Gastroesophageal sphincter (tissue), 4 donors: ENCODE data around the gene GALNT18. TPM values are rescaled to one million over a fixed set of nuclear protein-coding genes. Genes with fewer than 3 reads are reported as not detected.

Experiments used
- ATAC-seq: fragments of 150-250 bp; one replicate; pipeline ENCODE4 v1.9.1; 2016; ENCODE audit warnings: mild to moderate bottlenecking, moderate library complexity
- H3K27ac ChIP-seq, 4 donors: fragments of 200-600 bp; sonication (generic) in 3 of 4; 1 replicate in 3 of 4; 2 replicates in 1 of 4; pipeline ENCODE4 v1.5.1; 2016 to 2019
- H3K27me3 ChIP-seq: fragments of 200-600 bp; sonication (generic); one replicate; pipeline ENCODE4 v1.5.1; 2019
- H3K36me3 ChIP-seq, 2 donors: fragments of 200-600 bp; sonication (generic); one replicate each; pipeline ENCODE4 v1.5.1; 2019; ENCODE audit warnings: control low read depth in 1 of 2
- H3K4me1 ChIP-seq, 3 donors: fragments of 200-600 bp; sonication (generic); 1 replicate in 2 of 3; 2 replicates in 1 of 3; pipeline ENCODE4 v1.5.1; 2016 to 2019; ENCODE audit warnings: control low read depth in 2 of 3
- H3K4me3 ChIP-seq, 2 donors: fragments of 200-600 bp; sonication (generic); one replicate each; pipeline ENCODE4 v1.5.1; 2019; ENCODE audit warnings: mild to moderate bottlenecking in 1 of 2, moderate library complexity in 1 of 2
- H3K9me3 ChIP-seq, 3 donors: fragments of 200-600 bp; sonication (generic); one replicate each; pipeline ENCODE4 v1.5.1; 2017 to 2019; ENCODE audit warnings: control low read depth in 2 of 3
- CTCF ChIP-seq, 4 experiments: fragments of 200-600 bp in 2 of 4; fragments of 450-650 bp in 2 of 4; sonication (generic) in 1 of 4; IDR thresholded peaks; one replicate each; pipeline ENCODE4 v1.5.1; 2017 to 2019; ENCODE audit warnings: antibody characterized with exemption in 4 of 4, mild to moderate bottlenecking in 2 of 4, moderate library complexity in 2 of 4
- EP300 ChIP-seq: sonication (generic); formaldehyde crosslinking; IDR thresholded peaks from one replicate; pipeline ENCODE4 v1.6.1; 2017; ENCODE audit warnings: antibody characterized with exemption, mild to moderate bottlenecking
- POLR2A ChIP-seq, 2 donors: fragments of 450-650 bp; IDR thresholded peaks; one replicate each; pipeline ENCODE4 v1.6.1; 2017; ENCODE audit warnings: antibody characterized with exemption in 2 of 2, mild to moderate bottlenecking in 2 of 2, moderate library complexity in 1 of 2
- POLR2AphosphoS5 ChIP-seq: sonication (generic); formaldehyde crosslinking; IDR thresholded peaks from one replicate; pipeline ENCODE4 v1.6.1; 2017; ENCODE audit warnings: antibody characterized with exemption
- WGBS, 2 donors: methylation state at CpG; one replicate each; pipeline ENCODE4 v1.1.5; 2018; ENCODE audit warnings: low coverage in 1 of 2; 5-methylcytosine and 5-hydroxymethylcytosine counted together
- total RNA-seq, 4 donors: library from RNA; depleted of rRNA; stranded (reverse); fragments of >200 nt; gene quantifications; one replicate each; pipeline ENCODE4 v1.1.0, GENCODE V29; 2016

The GALNT18 gene
- total RNA-seq, 4 donors from 2014 or later = 16.0 to 65.6 (median 35.2) TPM

GRCh38 chr11:11622340-11622706 is 518 bp upstream of the GALNT18 start:
- ATAC-seq = peak; percentile 24
- H3K36me3 ChIP-seq = no peaks in the 10 kb centered on the region
- H3K4me1 ChIP-seq = peaks cover 0 to 63% (median 9%) of the 10 kb centered on the region in 3 donors
- peak overlapping the region in 3 of 4 donors; percentile 82 to 87 (median 86) for H3K27ac ChIP-seq
- 15% methylated on average over 4 of the region's 12 CpGs for WGBS, 2 donors
- TF ChIP-seq POLR2AphosphoS5 (no peak), POLR2A (IDR thresholded peaks at IDR 0.05) (no peak), CTCF (IDR thresholded peaks at IDR 0.05) (no peak), EP300 (no peak)
- no peaks in the 10 kb centered on the region for H3K9me3 ChIP-seq
- no peaks in the 10 kb centered on the region for H3K27me3 ChIP-seq
- peak overlapping the region; percentile 3 to 73 for H3K4me3 ChIP-seq

- 0% methylated on average over 6 to 23 of the region's 55 CpGs for WGBS, 2 donors
- Histone ChIP-seq H3K9me3 (no peaks in the 10 kb centered on the region), H3K4me3 (peak overlapping the region; percentile 46 to 73), H3K27ac (peak overlapping the region in 3 of 4 donors; percentile 82 to 87 (median 86)), H3K36me3 (no peaks in the 10 kb centered on the region), H3K4me1 (peaks cover 0 to 76% (median 9%) of the 10 kb centered on the region in 3 donors), H3K27me3 (no peaks in the 10 kb centered on the region)
- TF ChIP-seq CTCF (IDR thresholded peaks at IDR 0.05) (peak in 1 of 4 experiments; percentile 56), POLR2A (IDR thresholded peaks at IDR 0.05) (peak in 1 of 2 donors; percentile 14), POLR2AphosphoS5 (no peak), EP300 (no peak)
- ATAC-seq = no peak
Measured at GRCh38 chr11:11620921-11621572, 758 bp downstream of the GALNT18 start.

GRCh38 chr11:11620173-11620920 is 1.5 kb downstream of the GALNT18 start:
- Histone ChIP-seq H3K9me3 (no peaks in the 10 kb centered on the region), H3K27me3 (no peaks in the 10 kb centered on the region), H3K4me1 (peaks cover 0 to 82% (median 9%) of the 10 kb centered on the region in 3 donors), H3K36me3 (no peaks in the 10 kb centered on the region), H3K4me3 (peak overlapping the region; percentile 46 to 73), H3K27ac (peak overlapping the region in 3 of 4 donors; percentile 82 to 87 (median 86))
- 0 to 10% methylated on average over 2 to 6 of the region's 48 CpGs for WGBS, 2 donors
- no peak for TF ChIP-seq CTCF (IDR thresholded peaks at IDR 0.05)
- TF ChIP-seq POLR2A (IDR thresholded peaks at IDR 0.05) = no peak
- no peak for TF ChIP-seq POLR2AphosphoS5
- no peak for TF ChIP-seq EP300
- peak; percentile 37 for ATAC-seq

- WGBS, 2 donors = 61 to 76% methylated on average over 3 to 4 of the region's 4 CpGs
- peak overlapping the region in 1 of 2 donors; percentile 73 for H3K4me3 ChIP-seq
Measured at GRCh38 chr11:11618973-11619435, 2.8 kb downstream of the GALNT18 start.

More at GRCh38 chr11:11618973-11619435, 2.8 kb downstream of the GALNT18 start:
- TF ChIP-seq EP300 (no peak), CTCF (IDR thresholded peaks at IDR 0.05) (peak in 1 of 4 experiments; percentile 34)
- peak overlapping the region in 3 of 4 donors; percentile 82 to 87 (median 86) for H3K27ac ChIP-seq
- H3K9me3 ChIP-seq = no peaks in the 10 kb centered on the region
- H3K27me3 ChIP-seq = no peaks in the 10 kb centered on the region
- ATAC-seq = no peak
- H3K4me1 ChIP-seq = peaks cover 0 to 91% (median 14%) of the 10 kb centered on the region in 3 donors
- H3K36me3 ChIP-seq = no peaks in the 10 kb centered on the region
